GM10847 (cell line): ENCODE results near the gene UBXN10.

Experiments used
- POLR2A ChIP-seq: IDR thresholded peaks from 2 replicates; pipeline ENCODE4 v1.6.1; 2011; ENCODE audit not compliant: insufficient read length; ENCODE audit errors: extremely low read depth

UBXN10 gene

GRCh38 chr1:20169932-20170331, 16.0 kb upstream of the UBXN10 start:
- TF ChIP-seq POLR2A: no peak

- TF ChIP-seq POLR2A: no peak
Measured at GRCh38 chr1:20172033-20172590, 13.8 kb upstream of the UBXN10 start.

GRCh38 chr1:20174937-20175666, 10.8 kb upstream of the UBXN10 start:
- TF ChIP-seq POLR2A: no peak

DNA sequence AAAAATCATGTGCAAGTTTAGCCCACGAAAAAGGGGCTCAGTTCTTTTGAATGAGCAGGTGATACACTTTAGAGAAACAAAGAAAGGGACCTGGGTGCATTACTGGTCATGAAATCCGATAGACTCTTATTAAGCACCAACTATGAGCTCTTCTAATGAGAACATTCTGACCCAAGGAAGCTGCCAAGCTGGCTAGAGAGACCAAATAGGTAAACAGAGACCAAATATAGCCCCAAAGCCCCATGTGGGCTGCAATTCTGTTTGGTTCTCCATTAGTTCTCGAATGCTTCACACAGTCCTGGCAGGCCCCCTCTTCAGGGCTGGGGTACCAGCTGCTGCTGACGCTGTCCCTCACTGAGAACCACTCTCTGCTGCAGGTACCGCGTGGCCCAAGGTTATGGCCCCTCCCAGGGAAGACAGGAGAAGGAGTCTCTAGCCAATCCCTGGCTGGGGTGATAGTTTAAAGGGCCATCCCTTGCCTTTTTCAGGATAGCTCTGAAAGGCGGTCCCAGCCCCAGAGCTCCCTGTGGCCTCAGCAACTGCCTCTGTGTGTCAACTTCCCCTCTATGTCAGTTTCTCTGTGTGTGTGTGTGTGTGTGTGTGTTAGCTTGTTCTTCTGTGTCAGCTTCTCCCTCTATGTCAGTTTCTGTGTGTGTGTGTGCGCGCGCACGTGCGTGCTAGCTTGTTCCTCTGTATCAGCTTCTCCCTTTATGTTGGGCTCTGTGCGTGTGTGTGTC, 7.1 kb upstream of the UBXN10 start:
- no peak for TF ChIP-seq POLR2A

GRCh38 chr1:20179371-20180128, 6.3 kb upstream of the UBXN10 start:
- TF ChIP-seq POLR2A: no peak

- no peak for TF ChIP-seq POLR2A
Measured at GRCh38 chr1:20180129-20180843, 5.6 kb upstream of the UBXN10 start.

DNA sequence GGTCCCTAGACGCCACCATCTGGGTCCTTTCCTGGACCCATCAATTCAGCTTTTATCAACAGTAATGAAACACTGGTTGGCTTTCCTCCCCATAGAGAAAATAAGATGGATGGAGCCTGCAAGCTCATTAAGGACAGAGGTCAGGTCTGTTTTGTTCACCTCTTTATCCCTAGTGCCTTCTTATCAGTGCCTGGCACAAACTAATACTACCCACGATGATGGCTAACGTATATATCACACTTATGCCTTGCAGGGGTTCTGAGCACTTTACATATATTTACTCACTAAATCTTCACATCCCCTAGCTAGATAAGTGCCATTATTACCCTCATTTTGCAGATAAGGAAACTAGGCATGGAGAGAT, 5.1 kb upstream of the UBXN10 start:
- no peak for TF ChIP-seq POLR2A

DNA sequence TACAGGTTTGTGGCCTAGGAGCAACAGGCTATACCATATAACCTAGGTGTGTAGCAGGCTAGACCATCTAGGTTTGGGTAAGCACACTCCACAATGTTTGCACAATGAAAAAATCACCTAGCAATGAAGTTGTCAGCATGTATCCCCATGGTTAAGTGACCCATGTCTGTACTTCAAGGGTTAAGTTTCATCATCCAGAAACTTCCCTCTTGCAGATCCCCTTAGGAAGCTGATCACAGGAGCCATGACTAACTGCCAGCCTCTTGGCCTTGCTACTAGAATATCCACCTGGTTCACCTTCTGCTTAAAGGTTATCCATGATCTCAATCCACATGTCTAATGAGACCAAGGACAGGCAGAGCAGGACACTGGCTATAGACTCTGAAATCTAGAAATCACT, 3.5 kb upstream of the UBXN10 start:
- TF ChIP-seq POLR2A: no peak

- TF ChIP-seq POLR2A: no peak
Measured at GRCh38 chr1:20183035-20183434, 2.9 kb upstream of the UBXN10 start.

DNA sequence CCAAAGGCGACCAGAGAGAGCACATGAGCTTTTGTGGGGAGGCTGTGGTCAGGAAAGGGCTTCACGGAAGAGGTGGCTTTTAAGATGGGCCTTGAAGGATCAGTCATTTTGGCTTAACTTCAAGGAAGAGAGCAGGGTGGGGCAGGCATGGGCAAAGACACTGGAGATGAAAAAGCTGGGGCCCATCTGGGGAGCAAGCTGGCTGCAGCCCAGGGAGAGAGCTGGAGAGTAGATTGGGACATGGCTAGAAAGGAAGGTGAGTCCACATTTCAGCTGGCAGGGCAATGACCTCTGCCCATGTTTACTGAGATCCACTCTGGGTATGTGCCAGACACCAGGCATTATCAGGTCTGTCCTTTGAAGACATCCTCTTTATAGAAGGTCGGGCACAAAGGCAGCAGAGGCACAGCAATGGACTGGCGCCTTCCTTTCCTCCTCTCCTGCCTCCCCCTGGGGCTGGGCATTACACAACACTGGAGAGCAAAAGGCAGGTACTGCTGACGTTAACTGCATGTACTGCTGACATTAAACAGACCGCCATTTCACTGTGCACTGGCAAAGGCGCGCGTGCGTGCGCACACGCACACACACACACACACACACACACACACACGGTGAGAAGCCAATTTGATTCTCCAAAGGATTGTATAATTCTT, 2.2 kb upstream of the UBXN10 start:
- TF ChIP-seq POLR2A: no peak

DNA sequence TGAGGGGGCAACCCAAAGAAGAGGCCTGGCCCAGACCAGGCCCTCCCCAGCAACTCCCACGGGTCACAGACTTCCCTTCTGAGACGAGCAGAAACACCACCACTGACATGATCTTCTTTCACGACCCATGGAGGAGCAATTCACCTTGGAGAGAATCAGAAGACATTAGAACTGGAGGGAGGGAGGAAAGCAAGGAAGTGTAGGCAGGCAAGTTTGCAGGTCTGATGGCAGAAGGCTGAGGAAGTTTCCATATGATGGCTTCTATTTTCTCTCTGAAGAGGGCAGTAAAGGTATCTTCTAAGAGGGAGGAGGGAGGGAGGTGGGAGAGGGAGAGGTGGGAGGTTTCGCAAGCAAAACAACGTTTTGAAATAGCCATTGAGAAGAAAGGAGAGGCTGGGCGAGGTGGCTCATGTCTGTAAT, 1.4 kb upstream of the UBXN10 start:
- TF ChIP-seq POLR2A: no peak

DNA sequence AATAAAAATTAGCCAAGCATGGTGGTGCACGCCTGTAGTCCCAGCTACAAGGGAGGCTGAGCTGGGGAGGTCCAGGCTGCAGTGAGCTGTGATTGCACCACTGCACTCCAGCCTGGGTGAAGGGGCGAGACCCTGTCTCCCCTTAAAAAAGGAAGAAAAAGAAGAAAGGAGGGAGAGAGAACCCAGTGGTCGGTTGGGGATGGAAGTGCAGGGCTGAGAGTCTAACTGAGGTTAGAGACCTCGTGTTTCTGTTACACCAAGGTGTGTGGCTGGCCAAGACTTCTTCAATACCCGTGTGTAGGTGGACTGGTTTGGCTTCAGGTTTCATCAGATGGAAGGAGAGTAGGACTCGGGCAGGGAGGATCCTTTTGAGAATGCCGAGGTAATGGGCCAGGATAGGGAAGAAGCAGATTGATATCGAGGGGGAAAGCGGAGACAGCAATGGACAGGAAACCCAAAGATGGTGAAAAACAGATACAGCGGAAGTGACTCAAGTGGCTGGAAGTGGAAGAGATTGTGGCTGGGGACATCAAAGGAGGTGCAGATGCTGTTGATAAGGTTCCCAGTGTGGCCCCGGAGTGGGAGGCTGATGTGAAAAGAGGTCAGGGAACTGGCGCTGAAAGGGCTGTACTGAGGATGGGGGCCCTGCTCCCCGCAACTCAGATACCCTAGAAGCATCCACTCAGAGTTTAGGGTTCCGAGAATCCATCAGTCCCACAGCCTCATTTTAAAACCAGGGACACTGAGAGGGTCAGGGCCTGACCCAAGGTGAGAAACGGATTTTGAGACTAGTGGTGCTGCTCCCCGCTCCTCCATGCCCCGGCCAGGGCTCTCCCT, 681 bp upstream of the UBXN10 start:
- TF ChIP-seq POLR2A: no peak

DNA sequence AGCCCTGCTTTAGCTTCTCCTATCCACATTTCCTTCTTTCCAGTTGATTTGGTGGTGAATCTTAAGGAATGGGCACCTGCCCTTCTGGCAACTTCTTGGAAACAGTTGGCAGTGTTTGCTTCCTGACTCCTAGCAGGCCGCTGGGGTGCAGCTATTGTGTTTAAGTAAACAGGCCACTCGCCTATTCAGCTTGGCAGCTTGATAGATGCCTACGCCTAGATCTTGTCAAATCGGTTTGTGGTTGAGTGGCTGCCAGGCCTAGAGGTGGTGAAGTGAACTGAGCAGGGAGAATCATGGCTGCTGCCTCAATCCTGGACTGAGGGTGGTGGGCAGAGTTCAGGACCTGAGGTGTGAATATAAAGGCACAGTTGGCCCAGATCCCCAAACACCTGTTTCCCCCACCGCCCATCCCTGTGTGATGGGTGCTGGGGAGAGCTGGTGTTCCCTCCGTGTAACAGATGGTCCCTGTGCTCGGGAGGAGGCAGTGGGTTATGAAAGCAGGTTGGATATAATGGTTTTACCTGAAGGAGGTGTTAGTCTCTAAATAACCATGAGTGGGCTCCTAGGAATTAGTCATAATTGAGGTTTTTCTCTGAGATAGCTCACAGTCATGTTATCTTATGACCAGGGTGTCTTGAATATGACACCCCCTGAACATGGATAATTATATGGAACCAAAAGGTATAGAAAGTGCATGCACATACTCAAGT, 1.4 kb downstream of the UBXN10 start:
- no peak for TF ChIP-seq POLR2A
